GM23248 (cell line): Measurements from ENCODE around the gene RAB4A. TPM values are rescaled to one million over a fixed set of nuclear protein-coding genes. Genes with fewer than 3 reads are reported as not detected.

ENCODE experiments used
- DNase-seq: peaks from one replicate; pipeline ENCODE4 v3.0.0-alpha.2; 2015
- H2AFZ ChIP-seq: fragments of 200-600 bp; sonication (generic); 2 replicates; pipeline ENCODE4 v1.6.1; 2016; ENCODE audit warnings: antibody characterized with exemption
- H3F3A ChIP-seq: fragments of 200-600 bp; sonication (generic); 2 replicates; pipeline ENCODE4 v1.6.1; 2016; ENCODE audit warnings: mild to moderate bottlenecking, antibody characterized with exemption, mixed run types; ENCODE audit not compliant: insufficient read depth
- H3K27ac ChIP-seq: fragments of 200-600 bp; sonication (generic); 2 replicates; pipeline ENCODE4 v1.5.1; 2016; ENCODE audit warnings: mild to moderate bottlenecking
- H3K27me3 ChIP-seq: fragments of 200-600 bp; sonication (generic); replicated peaks from 2 replicates; pipeline ENCODE4 v1.6.1; 2016; ENCODE audit warnings: mild to moderate bottlenecking; ENCODE audit not compliant: insufficient read depth
- H3K36me3 ChIP-seq: fragments of 200-600 bp; sonication (generic); 2 replicates; pipeline ENCODE4 v1.6.1; 2016; ENCODE audit warnings: low read depth, mild to moderate bottlenecking
- H3K4me1 ChIP-seq: fragments of 200-600 bp; sonication (generic); 2 replicates; pipeline ENCODE4 v1.6.1; 2016; ENCODE audit warnings: mild to moderate bottlenecking; ENCODE audit not compliant: insufficient read depth
- H3K4me2 ChIP-seq: fragments of 200-600 bp; sonication (generic); one replicate; pipeline ENCODE4 v1.6.1; 2016; ENCODE audit warnings: mild to moderate bottlenecking; ENCODE audit not compliant: unreplicated experiment
- H3K4me3 ChIP-seq: fragments of 200-600 bp; sonication (generic); 2 replicates; pipeline ENCODE4 v1.5.1; 2016; ENCODE audit warnings: mild to moderate bottlenecking
- H3K79me2 ChIP-seq: fragments of 200-600 bp; sonication (generic); 2 replicates; pipeline ENCODE4 v1.6.1; 2016; ENCODE audit warnings: mild to moderate bottlenecking; ENCODE audit not compliant: insufficient read depth
- H3K9ac ChIP-seq: fragments of 200-600 bp; sonication (generic); 2 replicates; pipeline ENCODE4 v1.6.1; 2016; ENCODE audit warnings: mild to moderate bottlenecking
- H3K9me2 ChIP-seq: fragments of 200-600 bp; sonication (generic); 2 replicates; pipeline ENCODE4 v1.6.1; 2016; ENCODE audit warnings: mixed run types, mild to moderate bottlenecking, moderate library complexity; ENCODE audit not compliant: insufficient read depth
- H3K9me3 ChIP-seq: fragments of 200-600 bp; sonication (generic); one replicate; pipeline ENCODE4 v1.6.1; 2017; ENCODE audit warnings: low read depth
- H4K20me1 ChIP-seq: fragments of 200-600 bp; sonication (generic); 2 replicates; pipeline ENCODE4 v1.6.0; 2016; ENCODE audit not compliant: insufficient read depth
- EZH2 ChIP-seq: fragments of 200-600 bp; sonication (generic); IDR thresholded peaks from 2 replicates; pipeline ENCODE4 v1.6.1; 2018; ENCODE audit warnings: antibody characterized with exemption, mild to moderate bottlenecking; ENCODE audit not compliant: insufficient read depth, poor library complexity, severe bottlenecking
- EZH2phosphoT487 ChIP-seq: fragments of 200-600 bp; sonication (generic); IDR thresholded peaks from 2 replicates; pipeline ENCODE4 v1.6.1; 2018; ENCODE audit warnings: antibody characterized with exemption, moderate library complexity, mild to moderate bottlenecking, low read depth; ENCODE audit not compliant: insufficient read depth
- WGBS, 2 experiments: methylation state at CpG; one replicate each; pipeline ENCODE4 v1.1.6; 2015 to 2017; ENCODE audit warnings: low lambda C conversion rate in 2 of 2, low coverage in 1 of 2; ENCODE audit errors: missing lambda C conversion rate in 2 of 2; 5-methylcytosine and 5-hydroxymethylcytosine counted together
- in situ Hi-C: fragments of 300-500 bp; cut with MboI; formaldehyde crosslinking; loops from 2 replicates; pipeline ENCODE4 v1.15.0; 2020
- polyA plus RNA-seq: library from polyadenylated mRNA; unstranded; fragments of >200 nt; fragmentation: Nextera tagmentation; extraction: Ambion mirVana; gene quantifications from 2 replicates; pipeline ENCODE4 v1.2.1, GENCODE V29; 2016
- total RNA-seq: library from RNA; depleted of rRNA; stranded (reverse); fragments of >200 nt; shearing (Covaris generic); gene quantifications from 2 replicates; pipeline ENCODE4 v1.2.3, GENCODE V29; 2014

Gene RAB4A
- total and polyA plus RNA-seq, 2 experiments from 2014 or later, result 43.4 to 47.2 TPM

DNA sequence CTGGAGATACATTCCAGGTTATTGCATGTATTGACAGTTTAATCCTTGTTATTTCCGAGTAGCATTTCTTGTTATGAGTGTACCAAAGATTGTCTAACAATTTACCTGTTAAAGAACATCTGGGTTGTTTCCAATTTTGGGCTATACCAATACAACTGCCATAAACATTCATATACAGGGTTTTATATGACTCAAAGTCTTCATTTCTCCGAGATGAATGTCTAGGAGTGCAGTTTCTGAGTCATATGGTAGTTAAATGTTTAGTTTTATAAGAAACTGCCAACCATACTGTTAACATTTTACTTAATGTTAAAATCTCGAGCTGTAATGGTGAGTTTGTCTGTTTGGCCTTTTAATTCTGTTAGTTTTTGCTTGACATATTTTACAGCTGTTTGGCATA is 10.0 kb downstream of the RAB4A start:
- peaks cover 8% of the 10 kb centered on the region; the same call in 1 of the 2 replicates for H3K4me1 ChIP-seq
- H3K27me3 ChIP-seq, result no peaks in the 10 kb centered on the region
- 70 to 72% methylated on average over 3 of the region's 3 CpGs for WGBS, 2 experiments
- H3K36me3 ChIP-seq, result no peaks in the 10 kb centered on the region
- H3K79me2 ChIP-seq, result peaks cover 100% of the 10 kb centered on the region
- H3F3A ChIP-seq, result peaks cover 15% of the 10 kb centered on the region; the same call in 1 of the 2 replicates
- no peak overlapping the region for H2AFZ ChIP-seq
- H3K9me3 ChIP-seq, result no peaks in the 10 kb centered on the region
- H3K4me3 ChIP-seq, result no peak overlapping the region
- no peak overlapping the region for H3K4me2 ChIP-seq
- peaks cover 3% of the 10 kb centered on the region; the same call in 1 of the 2 replicates for H4K20me1 ChIP-seq
- in situ Hi-C loops, result no loop called here
- DNase-seq, result peak; percentile 43
- H3K9ac ChIP-seq, result no peak overlapping the region
- no peak overlapping the region for H3K27ac ChIP-seq
- TF ChIP-seq EZH2, result no peak
- TF ChIP-seq EZH2phosphoT487, result no peak
- no peaks in the 10 kb centered on the region for H3K9me2 ChIP-seq

GRCh38 chr1:229281339-229281926 is 10.5 kb downstream of the RAB4A start:
- no peak overlapping the region for H3K4me3 ChIP-seq
- in situ Hi-C loops, result no loop called here
- no peaks in the 10 kb centered on the region for H3K9me3 ChIP-seq
- H4K20me1 ChIP-seq, result peaks cover 3% of the 10 kb centered on the region; the same call in 1 of the 2 replicates
- H3K9ac ChIP-seq, result no peak overlapping the region
- 91 to 100% methylated on average over 1 of the region's 1 CpG for WGBS, 2 experiments
- DNase-seq, result no peak
- no peak overlapping the region for H3K27ac ChIP-seq
- no peaks in the 10 kb centered on the region for H3K27me3 ChIP-seq
- no peak overlapping the region for H2AFZ ChIP-seq
- no peak overlapping the region for H3K4me2 ChIP-seq
- peaks cover 13% of the 10 kb centered on the region; the same call in 1 of the 2 replicates for H3K4me1 ChIP-seq
- peaks cover 100% of the 10 kb centered on the region for H3K79me2 ChIP-seq
- peaks cover 15% of the 10 kb centered on the region; the same call in 1 of the 2 replicates for H3F3A ChIP-seq
- TF ChIP-seq EZH2phosphoT487 (no peak), EZH2 (no peak)
- H3K9me2 ChIP-seq, result no peaks in the 10 kb centered on the region
- no peaks in the 10 kb centered on the region for H3K36me3 ChIP-seq

- Histone ChIP-seq H3K27me3 (no peaks in the 10 kb centered on the region), H3K4me2 (no peak overlapping the region), H3K79me2 (peaks cover 100% of the 10 kb centered on the region), H3K9me2 (no peaks in the 10 kb centered on the region), H3K4me3 (no peak overlapping the region), H3K36me3 (no peaks in the 10 kb centered on the region), H2AFZ (no peak overlapping the region), H4K20me1 (peaks cover 3% of the 10 kb centered on the region; the same call in 1 of the 2 replicates), H3K4me1 (peaks cover 17% of the 10 kb centered on the region; the same call in 1 of the 2 replicates), H3K9ac (no peak overlapping the region), H3F3A (peaks cover 15% of the 10 kb centered on the region; the same call in 1 of the 2 replicates), H3K9me3 (no peaks in the 10 kb centered on the region), H3K27ac (no peak overlapping the region)
- DNase-seq, result no peak
- WGBS, 2 experiments, result 81 to 100% methylated on average over 1 of the region's 1 CpG
- TF ChIP-seq EZH2phosphoT487 (no peak), EZH2 (no peak)
- in situ Hi-C loops, result no loop called here
Observed at GRCh38 chr1:229282295-229282823, 11.4 kb downstream of the RAB4A start.

DNA sequence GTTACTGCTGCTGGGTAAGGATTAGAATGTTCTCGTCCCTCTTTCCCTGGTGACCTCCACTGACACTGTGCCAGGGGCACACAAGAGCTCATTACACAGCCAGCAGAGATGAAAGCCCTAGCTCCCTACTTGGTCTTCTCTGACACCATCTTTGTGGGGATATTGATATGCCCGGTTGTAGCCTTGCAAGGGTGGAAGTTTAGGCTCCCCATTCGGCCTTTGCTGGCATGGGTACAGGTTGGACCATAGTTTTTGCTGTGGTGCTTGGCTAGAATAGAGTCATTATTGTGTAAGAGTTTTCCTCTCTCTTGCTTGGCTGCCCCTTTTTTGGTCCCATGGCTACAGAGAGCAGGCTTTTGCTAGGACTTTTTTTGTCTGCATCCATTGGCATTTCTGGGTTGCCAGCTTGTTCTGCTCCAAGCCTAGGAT is 12.3 kb downstream of the RAB4A start:
- DNase-seq, result no peak
- in situ Hi-C loops, result no loop called here
- no peak overlapping the region for H3K4me3 ChIP-seq
- H3K9me2 ChIP-seq, result no peaks in the 10 kb centered on the region
- H3K36me3 ChIP-seq, result no peaks in the 10 kb centered on the region
- no peak overlapping the region for H3K9ac ChIP-seq
- H3K9me3 ChIP-seq, result no peaks in the 10 kb centered on the region
- 97 to 100% methylated on average over 3 of the region's 3 CpGs for WGBS, 2 experiments
- H3K79me2 ChIP-seq, result peaks cover 100% of the 10 kb centered on the region
- H3K27ac ChIP-seq, result no peak overlapping the region
- H3F3A ChIP-seq, result peaks cover 15% of the 10 kb centered on the region; the same call in 1 of the 2 replicates
- H4K20me1 ChIP-seq, result peaks cover 3% of the 10 kb centered on the region; the same call in 1 of the 2 replicates
- no peak for TF ChIP-seq EZH2
- TF ChIP-seq EZH2phosphoT487, result no peak
- H3K27me3 ChIP-seq, result no peaks in the 10 kb centered on the region
- H3K4me1 ChIP-seq, result peaks cover 17% of the 10 kb centered on the region; the same call in 1 of the 2 replicates
- no peak overlapping the region for H3K4me2 ChIP-seq
- H2AFZ ChIP-seq, result no peak overlapping the region
